T47D (cell line): Measurements from ENCODE around the gene ZNF8.
"Not testable (repeated sequence)": the region's sequence is repeated elsewhere in the genome, so short reads cannot be mapped to it uniquely, and the experiment has no call there.

Source experiments
- DNase-seq, 2 experiments: peaks; one replicate each; pipeline versions ENCODE4 v3.0.0 to v3.0.0-alpha.2; 2011 to 2012; ENCODE audit warnings: low read depth in 1 of 2, low spot score in 1 of 2
- JUND ChIP-seq: IDR thresholded peaks from 2 replicates; pipeline ENCODE4 v1.6.1; 2012; ENCODE audit warnings: low read depth
- in situ Hi-C: cut with HindIII; loops from 2 replicates; pipeline ENCODE4 v1.10.0; 2016; ENCODE audit warnings: low sequenced_read_pairs, low pct_unique_long_range_greater_than_20kb

The ZNF8 gene

GRCh38 chr19:58332697-58333096 is 53.9 kb downstream of the ZNF8 start:
- in situ Hi-C loops = no loop called here
- no peak for DNase-seq
- TF ChIP-seq JUND = no peak

GRCh38 chr19:58334691-58335249 is 56.0 kb downstream of the ZNF8 start:
- no peak for TF ChIP-seq JUND
- no peak for DNase-seq
- in situ Hi-C loops = no loop called here

GRCh38 chr19:58335630-58336029 is 56.9 kb downstream of the ZNF8 start:
- in situ Hi-C loops = no loop called here
- no peak for DNase-seq
- no peak for TF ChIP-seq JUND

- in situ Hi-C loops = no loop called here
- TF ChIP-seq JUND = no peak
- no peak for DNase-seq
These were observed 57.5 kb downstream of the ZNF8 start for GRCh38 chr19:58336216-58336615.

- TF ChIP-seq JUND = no peak
- in situ Hi-C loops = no loop called here
- no peak for DNase-seq
These were observed 58.1 kb downstream of the ZNF8 start for GRCh38 chr19:58336820-58337219.

- TF ChIP-seq JUND = no peak
- in situ Hi-C loops = no loop called here
- DNase-seq = no peak
These were observed 59.6 kb downstream of the ZNF8 start for GRCh38 chr19:58338336-58338735.

- no peak for DNase-seq
- TF ChIP-seq JUND = no peak
- in situ Hi-C loops = no loop called here
These were observed 60.2 kb downstream of the ZNF8 start for GRCh38 chr19:58338825-58339558.

GRCh38 chr19:58345558-58345957 is 66.8 kb downstream of the ZNF8 start:
- no peak for TF ChIP-seq JUND
- DNase-seq = no peak
- in situ Hi-C loops = no loop called here

- no peak for TF ChIP-seq JUND
- in situ Hi-C loops = no loop called here
- peak; percentile 70 to 80 for DNase-seq
These were observed 68.5 kb downstream of the ZNF8 start for GRCh38 chr19:58346961-58347929.

GRCh38 chr19:58348080-58348479 is 69.3 kb downstream of the ZNF8 start:
- DNase-seq, in situ Hi-C loops: not testable (repeated sequence)

GRCh38 chr19:58349590-58349989 is 70.8 kb downstream of the ZNF8 start:
- no peak for DNase-seq
- in situ Hi-C loops = no loop called here
- TF ChIP-seq JUND = no peak

- in situ Hi-C loops = no loop called here
- no peak for TF ChIP-seq JUND
- no peak for DNase-seq
These were observed 71.5 kb downstream of the ZNF8 start for GRCh38 chr19:58350001-58350861.
